DOHH2 (cell line): ENCODE measurements around the gene KCTD15.

Experiments used
- H3F3A ChIP-seq: fragments of 200-600 bp; sonication (generic), shearing (Covaris generic); 2 replicates; pipeline ENCODE4 v1.6.0; 2016; ENCODE audit warnings: antibody characterized with exemption, mild to moderate bottlenecking; ENCODE audit not compliant: control insufficient read depth, insufficient read depth
- H3K27ac ChIP-seq: fragments of 200-600 bp; sonication (generic); 2 replicates; pipeline ENCODE4 v1.5.1; 2014; ENCODE audit warnings: low read depth, mild to moderate bottlenecking, low read length, moderate library complexity
- H3K27me3 ChIP-seq: fragments of 200-600 bp; sonication (generic); 2 replicates; pipeline ENCODE4 v1.6.1; 2014; ENCODE audit warnings: mild to moderate bottlenecking, low read length, mixed read lengths; ENCODE audit not compliant: control insufficient read depth
- H3K36me3 ChIP-seq: fragments of 200-600 bp; sonication (generic); 2 replicates; pipeline ENCODE4 v1.6.1; 2014; ENCODE audit warnings: mild to moderate bottlenecking, low read length, moderate library complexity, mixed read lengths; ENCODE audit not compliant: control insufficient read depth
- H3K4me1 ChIP-seq: fragments of 200-600 bp; sonication (generic); 2 replicates; pipeline ENCODE4 v1.6.1; 2014; ENCODE audit warnings: mild to moderate bottlenecking, low read length, mixed read lengths; ENCODE audit not compliant: control insufficient read depth
- H3K4me2 ChIP-seq: fragments of 200-600 bp; sonication (generic); 2 replicates; pipeline ENCODE4 v1.6.0; 2014; ENCODE audit warnings: mild to moderate bottlenecking, low read length, moderate library complexity
- H3K4me3 ChIP-seq: fragments of 200-600 bp; sonication (generic); 2 replicates; pipeline ENCODE4 v1.5.1; 2014; ENCODE audit warnings: mild to moderate bottlenecking, low read length, mixed read lengths
- H3K79me2 ChIP-seq: fragments of 200-600 bp; sonication (generic); 2 replicates; pipeline ENCODE4 v1.6.1; 2014; ENCODE audit warnings: mild to moderate bottlenecking, low read length, mixed read lengths; ENCODE audit not compliant: control insufficient read depth
- H3K9me2 ChIP-seq: fragments of 200-600 bp; sonication (generic); replicated peaks from 2 replicates; pipeline ENCODE4 v1.6.1; 2014; ENCODE audit warnings: mild to moderate bottlenecking, low read length, mixed read lengths; ENCODE audit not compliant: control insufficient read depth
- H3K9me3 ChIP-seq: fragments of 200-600 bp; sonication (generic); 2 replicates; pipeline ENCODE4 v1.6.1; 2014; ENCODE audit warnings: antibody characterized with exemption, low read length, mixed read lengths; ENCODE audit not compliant: control insufficient read depth, insufficient read depth
- H4K20me1 ChIP-seq: fragments of 200-600 bp; sonication (generic); 2 replicates; pipeline ENCODE4 v1.6.0; 2014; ENCODE audit warnings: low read depth, mild to moderate bottlenecking, antibody characterized with exemption, low read length, moderate library complexity; ENCODE audit not compliant: control insufficient read depth, insufficient read depth
- EZH2phosphoT487 ChIP-seq: fragments of 200-600 bp; sonication (generic); IDR thresholded peaks from 2 replicates; pipeline ENCODE4 v1.6.1; 2017; ENCODE audit warnings: borderline replicate concordance, mild to moderate bottlenecking, antibody characterized with exemption, low read length, moderate library complexity, mixed read lengths
- TF ChIP-seq, protein P1 (sequence below): fragments of 200-600 bp; sonication (generic); IDR thresholded peaks from one replicate; pipeline ENCODE4 v1.5.1; 2014; ENCODE audit warnings: antibody characterized with exemption, mild to moderate bottlenecking, low read depth, low read length; ENCODE audit not compliant: poor library complexity, severe bottlenecking

The KCTD15 gene

GRCh38 chr19:33797802-33798671 lies 1.4 kb downstream of the KCTD15 start:
- Histone ChIP-seq H3K27ac (no peak overlapping the region), H3K4me3 (no peak overlapping the region), H3K36me3 (no peaks in the 10 kb centered on the region), H3K9me3 (no peaks in the 10 kb centered on the region), H3K4me2 (no peak overlapping the region), H3F3A (no peaks in the 10 kb centered on the region), H3K4me1 (no peaks in the 10 kb centered on the region), H4K20me1 (no peaks in the 10 kb centered on the region), H3K79me2 (no peaks in the 10 kb centered on the region), H3K27me3 (peaks cover 11% of the 10 kb centered on the region; the same call in 1 of the 2 replicates), H3K9me2 (no peaks in the 10 kb centered on the region)
- TF ChIP-seq EZH2phosphoT487: no peak
- TF ChIP-seq, protein P1, sequence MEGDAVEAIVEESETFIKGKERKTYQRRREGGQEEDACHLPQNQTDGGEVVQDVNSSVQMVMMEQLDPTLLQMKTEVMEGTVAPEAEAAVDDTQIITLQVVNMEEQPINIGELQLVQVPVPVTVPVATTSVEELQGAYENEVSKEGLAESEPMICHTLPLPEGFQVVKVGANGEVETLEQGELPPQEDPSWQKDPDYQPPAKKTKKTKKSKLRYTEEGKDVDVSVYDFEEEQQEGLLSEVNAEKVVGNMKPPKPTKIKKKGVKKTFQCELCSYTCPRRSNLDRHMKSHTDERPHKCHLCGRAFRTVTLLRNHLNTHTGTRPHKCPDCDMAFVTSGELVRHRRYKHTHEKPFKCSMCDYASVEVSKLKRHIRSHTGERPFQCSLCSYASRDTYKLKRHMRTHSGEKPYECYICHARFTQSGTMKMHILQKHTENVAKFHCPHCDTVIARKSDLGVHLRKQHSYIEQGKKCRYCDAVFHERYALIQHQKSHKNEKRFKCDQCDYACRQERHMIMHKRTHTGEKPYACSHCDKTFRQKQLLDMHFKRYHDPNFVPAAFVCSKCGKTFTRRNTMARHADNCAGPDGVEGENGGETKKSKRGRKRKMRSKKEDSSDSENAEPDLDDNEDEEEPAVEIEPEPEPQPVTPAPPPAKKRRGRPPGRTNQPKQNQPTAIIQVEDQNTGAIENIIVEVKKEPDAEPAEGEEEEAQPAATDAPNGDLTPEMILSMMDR: no peak

- Histone ChIP-seq H3K9me3 (no peaks in the 10 kb centered on the region), H3K4me2 (no peak overlapping the region), H3K79me2 (no peaks in the 10 kb centered on the region), H3K4me3 (no peak overlapping the region), H3K27me3 (peaks cover 9% of the 10 kb centered on the region; the same call in 1 of the 2 replicates), H3K27ac (no peak overlapping the region), H3K9me2 (no peaks in the 10 kb centered on the region), H3K4me1 (no peaks in the 10 kb centered on the region), H3K36me3 (no peaks in the 10 kb centered on the region), H4K20me1 (no peaks in the 10 kb centered on the region), H3F3A (no peaks in the 10 kb centered on the region)
- TF ChIP-seq, protein P1: no peak
- TF ChIP-seq EZH2phosphoT487: no peak
Measured at GRCh38 chr19:33798681-33799111, 2.0 kb downstream of the KCTD15 start.

GRCh38 chr19:33799476-33799875 lies 2.8 kb downstream of the KCTD15 start:
- H3K4me1 ChIP-seq: no peaks in the 10 kb centered on the region
- H3K27me3 ChIP-seq: peaks cover 9% of the 10 kb centered on the region; the same call in 1 of the 2 replicates
- H3K27ac ChIP-seq: no peak overlapping the region
- no peaks in the 10 kb centered on the region for H3K9me2 ChIP-seq
- H3K4me3 ChIP-seq: no peak overlapping the region
- no peak overlapping the region for H3K4me2 ChIP-seq
- TF ChIP-seq, protein P1: no peak
- no peak for TF ChIP-seq EZH2phosphoT487
- no peaks in the 10 kb centered on the region for H3K9me3 ChIP-seq
- H3F3A ChIP-seq: no peaks in the 10 kb centered on the region
- no peaks in the 10 kb centered on the region for H4K20me1 ChIP-seq
- H3K36me3 ChIP-seq: no peaks in the 10 kb centered on the region
- H3K79me2 ChIP-seq: no peaks in the 10 kb centered on the region
